Epithelial cell of esophagus (primary cell): ENCODE measurements around the gene TRAF2.

ENCODE experiments used
- DNase-seq: peaks from one replicate; pipeline ENCODE4 v3.0.0; 2010; ENCODE audit warnings: low read depth
- H3K4me3 ChIP-seq: 2 replicates; pipeline ENCODE4 v1.5.1; 2011; ENCODE audit warnings: mild to moderate bottlenecking, low read length, control low read depth
- CTCF ChIP-seq: IDR thresholded peaks from 2 replicates; pipeline ENCODE4 v1.5.1; 2011; ENCODE audit warnings: low read depth, mild to moderate bottlenecking, low read length, control low read depth, inconsistent platforms; ENCODE audit not compliant: insufficient read depth; ENCODE audit errors: missing control alignments

Gene TRAF2

DNA sequence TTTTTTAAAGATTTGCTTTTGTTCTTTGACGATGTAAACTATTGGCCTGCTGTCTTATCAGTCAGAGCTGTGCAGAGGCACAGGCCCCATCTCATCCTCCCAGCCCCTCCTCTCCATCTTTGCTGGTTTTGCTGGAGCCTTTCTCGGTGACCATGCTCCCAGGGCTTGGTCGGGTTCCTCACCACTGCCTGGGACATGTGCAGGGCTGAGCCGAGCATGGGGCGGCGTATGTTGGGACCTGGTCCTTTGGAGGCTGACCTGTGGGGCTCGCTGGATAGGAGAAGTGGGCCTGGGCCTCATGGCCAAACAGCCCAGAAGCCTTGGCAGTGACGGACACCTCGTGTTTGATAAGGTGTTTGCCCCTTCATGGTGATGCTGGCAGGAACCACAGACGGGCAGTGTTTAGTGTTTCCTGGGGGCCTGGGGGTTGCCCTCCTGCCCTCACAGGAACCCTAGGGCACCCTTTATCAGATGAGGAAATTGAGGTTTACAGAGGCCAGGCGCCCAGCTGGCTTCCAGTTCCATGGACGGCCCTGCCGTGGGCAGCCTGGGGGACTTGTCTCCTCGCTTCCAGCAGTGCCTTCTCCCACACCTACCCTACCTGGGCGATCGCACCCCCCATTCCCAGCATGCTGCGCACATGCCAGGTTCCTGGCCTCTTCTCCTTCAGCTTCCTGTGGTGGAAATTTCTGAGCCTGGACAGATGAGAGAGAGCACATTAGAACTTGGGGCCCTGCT is 27.6 kb downstream of the TRAF2 start:
- no peak for TF ChIP-seq CTCF
- DNase-seq: no peak
- H3K4me3 ChIP-seq: no peak overlapping the region

DNA sequence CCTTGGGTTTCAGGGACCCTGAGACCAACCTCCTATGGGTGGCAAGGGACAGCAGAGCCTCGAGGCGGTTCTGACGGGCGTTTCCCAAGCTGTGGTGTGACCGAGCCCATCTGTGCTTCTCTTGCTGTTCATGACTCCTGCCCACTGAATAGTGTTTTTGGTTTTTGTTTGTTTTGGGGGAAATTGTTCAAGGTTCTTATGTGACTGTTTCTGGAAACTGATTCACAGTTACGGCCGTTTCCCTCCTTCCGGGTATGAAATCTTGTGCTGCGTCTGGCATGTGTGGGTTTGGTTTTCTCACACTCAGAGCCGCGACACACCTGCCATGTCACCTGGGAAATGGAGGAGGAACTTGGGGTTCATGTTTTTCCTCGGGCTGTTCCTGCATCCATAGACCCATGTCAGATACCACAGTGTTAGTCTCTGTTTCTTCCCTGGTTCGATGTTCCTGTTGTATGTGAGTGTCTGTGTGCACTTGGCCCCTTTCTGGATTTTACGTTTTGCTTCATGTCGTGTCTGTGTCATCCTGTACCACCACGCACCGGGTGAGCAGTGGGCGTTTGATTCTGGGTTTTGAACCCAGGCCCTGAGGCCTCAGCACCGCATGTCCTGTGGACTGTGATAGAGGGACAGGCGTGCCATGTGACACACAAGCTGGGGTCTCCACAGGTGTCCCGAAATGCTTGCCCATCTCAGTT is 29.5 kb downstream of the TRAF2 start:
- DNase-seq: no peak
- no peak overlapping the region for H3K4me3 ChIP-seq
- no peak for TF ChIP-seq CTCF

- DNase-seq: no peak
- no peak overlapping the region for H3K4me3 ChIP-seq
- TF ChIP-seq CTCF: no peak
These were observed 30.2 kb downstream of the TRAF2 start for GRCh38 chr9:136916330-136917184.

DNA sequence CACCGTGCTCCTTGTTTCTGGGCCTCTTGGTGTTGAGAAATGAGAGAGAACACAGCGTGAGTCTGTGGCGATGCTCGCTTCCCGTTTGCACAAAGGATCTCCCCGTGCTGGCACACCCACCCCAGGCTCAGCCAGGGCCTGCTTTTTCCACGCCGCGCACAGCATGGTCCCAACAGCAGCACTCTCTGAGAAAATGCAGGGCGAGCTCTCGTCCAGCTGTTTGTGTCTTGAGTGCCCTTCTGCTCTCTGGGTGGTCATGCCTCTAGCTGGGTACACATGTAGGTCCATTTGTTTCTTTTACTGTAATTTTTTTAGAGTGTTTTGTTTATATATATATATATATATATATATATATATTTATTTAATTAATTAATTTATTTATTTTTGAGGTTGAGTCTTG is 31.6 kb downstream of the TRAF2 start:
- H3K4me3 ChIP-seq: no peak overlapping the region
- TF ChIP-seq CTCF: no peak

GRCh38 chr9:136920069-136920468 is 33.8 kb downstream of the TRAF2 start:
- DNase-seq: no peak
- TF ChIP-seq CTCF: no peak
- H3K4me3 ChIP-seq: no peak overlapping the region

More for the DNA sequence above, 31.6 kb downstream of the TRAF2 start:
- no peak for DNase-seq

- DNase-seq: no peak
- TF ChIP-seq CTCF: no peak
- no peak overlapping the region for H3K4me3 ChIP-seq
These were observed 34.5 kb downstream of the TRAF2 start for GRCh38 chr9:136920734-136921231.
